IMR-90 (cell line): ENCODE measurements around the gene CMSS1.

ENCODE experiments used
- CEBPB ChIP-seq: IDR thresholded peaks from 2 replicates; pipeline ENCODE4 v1.6.1; 2012; ENCODE audit warnings: low read depth, low read length, improper control_type of control experiment
- CTCF ChIP-seq: conservative IDR thresholded peaks from 2 replicates; pipeline ENCODE4 v1.5.1; 2012; ENCODE audit warnings: mild to moderate bottlenecking, low read depth, low read length, improper control_type of control experiment
- FOS ChIP-seq: fragments of 150-350 bp; IDR thresholded peaks from 2 replicates; pipeline ENCODE4 v1.6.1; 2016; ENCODE audit warnings: low read depth, low read length
- MAFK ChIP-seq: IDR thresholded peaks from 2 replicates; pipeline ENCODE4 v1.6.1; 2012; ENCODE audit warnings: low read depth, low read length, improper control_type of control experiment
- MXI1 ChIP-seq: IDR thresholded peaks from 2 replicates; pipeline ENCODE4 v1.6.1; 2012; ENCODE audit warnings: low read depth, mild to moderate bottlenecking, low read length, moderate library complexity, borderline replicate concordance
- POLR2A ChIP-seq: IDR thresholded peaks from 2 replicates; pipeline ENCODE4 v1.6.1; 2012; ENCODE audit warnings: mild to moderate bottlenecking, low read depth, low read length
- RAD21 ChIP-seq: IDR thresholded peaks from 2 replicates; pipeline ENCODE4 v1.6.1; 2012; ENCODE audit warnings: low read length, improper control_type of control experiment
- RCOR1 ChIP-seq: IDR thresholded peaks from 2 replicates; pipeline ENCODE4 v1.6.1; 2012; ENCODE audit warnings: mild to moderate bottlenecking, low read length, improper control_type of control experiment; ENCODE audit not compliant: insufficient replicate concordance
- RFX5 ChIP-seq: IDR thresholded peaks from 2 replicates; pipeline ENCODE4 v1.8.0; 2012; ENCODE audit warnings: low read depth, mild to moderate bottlenecking, low read length, moderate library complexity
- SMC3 ChIP-seq: fragments of 150-350 bp; IDR thresholded peaks from 2 replicates; pipeline ENCODE4 v1.6.1; 2016; ENCODE audit warnings: low read depth, mild to moderate bottlenecking, antibody characterized with exemption, low read length, moderate library complexity
- USF2 ChIP-seq: fragments of 150-350 bp; IDR thresholded peaks from 2 replicates; pipeline ENCODE4 v1.6.1; 2017; ENCODE audit warnings: mild to moderate bottlenecking, antibody characterized with exemption, low read length, low read depth

- TF ChIP-seq CTCF = peak; percentile 22; the same call in 1 of the 2 replicates
- TF ChIP-seq MAFK = no peak
- TF ChIP-seq POLR2A = peak; percentile 88
- TF ChIP-seq RFX5 = no peak
- TF ChIP-seq MXI1 = peak; percentile 98
- peak; percentile 36; the same call in 1 of the 2 replicates for TF ChIP-seq FOS
- peak; percentile 65 for TF ChIP-seq CEBPB
- TF ChIP-seq RAD21 = 0 out of 2 replicates have a peak, but pooled peaks have one; percentile 4
- no peak for TF ChIP-seq RCOR1
- no peak for TF ChIP-seq SMC3
- no peak for TF ChIP-seq USF2
Measured at GRCh38 chr3:99817437-99818240, at the start of gene CMSS1.
